Astrocyte (in vitro differentiated cells and primary cell): ENCODE data around the gene CKAP2. TPM values are rescaled to one million over a fixed set of nuclear protein-coding genes. Genes with fewer than 3 reads are reported as not detected.
A peak's percentile ranks its signal among the peaks of the same experiment; 100 is the strongest.

ENCODE experiments used
- DNase-seq: peaks from one replicate; pipeline ENCODE4 v3.0.0-alpha.2; 2010; ENCODE audit warnings: low read depth
- FAIRE-seq: peaks from 2 replicates; lab custom pipeline; 2011; peaks lifted over from hg19 to GRCh38; lab: Jason Lieb, UNC
- H2AFZ ChIP-seq: 2 replicates; pipeline ENCODE4 v1.6.0; 2012; ENCODE audit warnings: low read depth, low read length, inconsistent platforms
- H3K27ac ChIP-seq: 2 replicates; pipeline ENCODE4 v1.5.1; 2011; ENCODE audit warnings: low read depth, low read length, inconsistent platforms
- H3K27me3 ChIP-seq: 2 replicates; pipeline ENCODE4 v1.6.0; 2011; ENCODE audit warnings: low read length, inconsistent platforms; ENCODE audit not compliant: insufficient read depth
- H3K36me3 ChIP-seq: 2 replicates; pipeline ENCODE4 v1.5.1; 2011; ENCODE audit warnings: low read length, inconsistent platforms; ENCODE audit not compliant: insufficient read depth
- H3K4me1 ChIP-seq: 2 replicates; pipeline ENCODE4 v1.5.1; 2011; ENCODE audit warnings: low read length, inconsistent platforms; ENCODE audit not compliant: insufficient read depth
- H3K4me2 ChIP-seq: 2 replicates; pipeline ENCODE4 v1.6.0; 2012; ENCODE audit warnings: low read length, inconsistent platforms
- H3K4me3 ChIP-seq: 2 replicates; pipeline ENCODE4 v1.5.1; 2011; ENCODE audit warnings: low read depth, mild to moderate bottlenecking, low read length, inconsistent platforms; ENCODE audit not compliant: insufficient read depth
- H3K79me2 ChIP-seq: 2 replicates; pipeline ENCODE4 v1.6.0; 2012; ENCODE audit warnings: mild to moderate bottlenecking, low read length, inconsistent platforms; ENCODE audit not compliant: insufficient read depth
- H3K9ac ChIP-seq: 2 replicates; pipeline ENCODE4 v1.6.0; 2012; ENCODE audit warnings: mild to moderate bottlenecking, low read length, inconsistent platforms
- H3K9me3 ChIP-seq: 2 replicates; pipeline ENCODE4 v1.5.1; 2012; ENCODE audit warnings: low read depth, mild to moderate bottlenecking, low read length, inconsistent platforms; ENCODE audit not compliant: insufficient read depth
- H4K20me1 ChIP-seq: 2 replicates; pipeline ENCODE4 v1.6.0; 2012; ENCODE audit warnings: low read length, inconsistent platforms; ENCODE audit not compliant: insufficient read depth
- H3K27ac Mint-ChIP-seq: one replicate; pipeline ENCODE4 v1.8.0; 2021; ENCODE audit warnings: mild to moderate bottlenecking, mixed read lengths; ENCODE audit not compliant: unreplicated experiment
- H3K27me3 Mint-ChIP-seq: one replicate; pipeline ENCODE4 v1.8.0; 2021; ENCODE audit warnings: low read depth, mixed read lengths; ENCODE audit not compliant: unreplicated experiment
- H3K36me3 Mint-ChIP-seq: one replicate; pipeline ENCODE4 v1.8.0; 2021; ENCODE audit warnings: low read depth, mixed read lengths; ENCODE audit not compliant: unreplicated experiment
- H3K4me1 Mint-ChIP-seq: one replicate; pipeline ENCODE4 v1.8.0; 2021; ENCODE audit warnings: low read depth, mixed read lengths; ENCODE audit not compliant: unreplicated experiment
- H3K4me3 Mint-ChIP-seq: one replicate; pipeline ENCODE4 v1.8.0; 2021; ENCODE audit warnings: mild to moderate bottlenecking, moderate library complexity, mixed read lengths; ENCODE audit not compliant: unreplicated experiment
- H3K9me3 Mint-ChIP-seq: one replicate; pipeline ENCODE4 v1.8.0; 2021; ENCODE audit warnings: mild to moderate bottlenecking, mixed read lengths; ENCODE audit not compliant: unreplicated experiment
- CTCF ChIP-seq: IDR thresholded peaks from 2 replicates; pipeline ENCODE4 v1.5.1; 2011; ENCODE audit warnings: low read depth, mild to moderate bottlenecking, inconsistent platforms, low read length, moderate library complexity; ENCODE audit not compliant: insufficient read depth
- EZH2 ChIP-seq: IDR thresholded peaks from 2 replicates; pipeline ENCODE4 v1.6.1; 2012; ENCODE audit warnings: mild to moderate bottlenecking, low read length, inconsistent platforms; ENCODE audit not compliant: insufficient read depth
- total RNA-seq: library from RNA; stranded (reverse); gene quantifications from 2 replicates; pipeline ENCODE4 v1.2.1, GENCODE V29; 2021

CKAP2 gene
- total RNA-seq, 1 donor from 2014 or later: 48.4 TPM

- H3K27ac ChIP-seq: no peak overlapping the region
- Mint-ChIP-seq H3K4me3 (peak overlapping the region; percentile 43), H3K27me3 (no peaks in the 10 kb centered on the region), H3K4me1 (peaks cover 14% of the 10 kb centered on the region), H3K27ac (no peak overlapping the region), H3K36me3 (no peaks in the 10 kb centered on the region), H3K9me3 (no peaks in the 10 kb centered on the region)
- no peaks in the 10 kb centered on the region for H3K9me3 ChIP-seq
- H4K20me1 ChIP-seq: peaks cover 17% of the 10 kb centered on the region
- H3K4me3 ChIP-seq: peak overlapping the region; percentile 90
- no peak for DNase-seq
- H3K4me2 ChIP-seq: peak overlapping the region; percentile 84
- peaks cover 49% of the 10 kb centered on the region for H3K79me2 ChIP-seq
- no peaks in the 10 kb centered on the region for H3K27me3 ChIP-seq
- H2AFZ ChIP-seq: no peak overlapping the region
- no peak for FAIRE-seq
- H3K9ac ChIP-seq: peak overlapping the region; percentile 24
- TF ChIP-seq EZH2 (no peak), CTCF (no peak)
- peaks cover 2% of the 10 kb centered on the region for H3K36me3 ChIP-seq
- H3K4me1 ChIP-seq: peaks cover 25% of the 10 kb centered on the region
Measured at GRCh38 chr13:52450793-52451116, 4.5 kb upstream of the CKAP2 start.

GRCh38 chr13:52451135-52451804 is 4.0 kb upstream of the CKAP2 start:
- H3K4me3 ChIP-seq: peak overlapping the region; percentile 90
- H3K4me1 ChIP-seq: peaks cover 28% of the 10 kb centered on the region
- DNase-seq: no peak

More at GRCh38 chr13:52451135-52451804, 4.0 kb upstream of the CKAP2 start:
- H3K27ac Mint-ChIP-seq: no peak overlapping the region
- FAIRE-seq: no peak
- H3K79me2 ChIP-seq: peaks cover 50% of the 10 kb centered on the region
- H3K4me2 ChIP-seq: peak overlapping the region; percentile 84
- no peak for TF ChIP-seq CTCF
- no peak for TF ChIP-seq EZH2
- H3K27me3 Mint-ChIP-seq: no peaks in the 10 kb centered on the region
- H3K9me3 Mint-ChIP-seq: no peaks in the 10 kb centered on the region
- H3K4me1 Mint-ChIP-seq: peaks cover 14% of the 10 kb centered on the region
- no peaks in the 10 kb centered on the region for H3K36me3 ChIP-seq
- no peaks in the 10 kb centered on the region for H3K27me3 ChIP-seq
- no peak overlapping the region for H3K27ac ChIP-seq
- H3K36me3 Mint-ChIP-seq: no peaks in the 10 kb centered on the region
- H3K4me3 Mint-ChIP-seq: peak overlapping the region; percentile 43
- H3K9ac ChIP-seq: peak overlapping the region; percentile 24
- peaks cover 17% of the 10 kb centered on the region for H4K20me1 ChIP-seq
- H3K9me3 ChIP-seq: no peaks in the 10 kb centered on the region
- no peak overlapping the region for H2AFZ ChIP-seq
